RWPE2 (cell line): ENCODE data around the gene GNAT1.

Experiments
- ATAC-seq: fragments of 200-7000 bp; cut with Tn5 transposase; 3 replicates; pipeline ENCODE4 v1.9.1; 2021; ENCODE audit warnings: low read depth
- DNase-seq: peaks from one replicate; pipeline ENCODE4 v3.0.0-alpha.2; 2020; ENCODE audit warnings: low spot score
- H3K27ac ChIP-seq: fragments of 450-650 bp; 2 replicates; pipeline ENCODE4 v1.5.1; 2017; ENCODE audit warnings: mild to moderate bottlenecking; ENCODE audit not compliant: poor library complexity, severe bottlenecking
- H3K27me3 ChIP-seq: fragments of 250-450 bp; sonication (Bioruptor Pico); 2 replicates; pipeline ENCODE4 v1.5.1; 2021; ENCODE audit warnings: mild to moderate bottlenecking, moderate library complexity; ENCODE audit not compliant: insufficient read depth, poor library complexity, severe bottlenecking
- H3K36me3 ChIP-seq: fragments of 250-450 bp; sonication (Bioruptor Pico); 2 replicates; pipeline ENCODE4 v1.5.1; 2020; ENCODE audit warnings: low read depth, mild to moderate bottlenecking, moderate library complexity
- H3K4me1 ChIP-seq: fragments of 250-450 bp; sonication (Bioruptor Pico); 2 replicates; pipeline ENCODE4 v1.5.1; 2021; ENCODE audit warnings: mild to moderate bottlenecking, moderate library complexity; ENCODE audit not compliant: insufficient read depth, poor library complexity, severe bottlenecking
- H3K4me3 ChIP-seq: fragments of 250-450 bp; sonication (Bioruptor Pico); 2 replicates; pipeline ENCODE4 v1.5.1; 2021; ENCODE audit warnings: mild to moderate bottlenecking, moderate library complexity; ENCODE audit not compliant: severe bottlenecking
- H3K9me3 ChIP-seq: fragments of 250-450 bp; sonication (Bioruptor Pico); 2 replicates; pipeline ENCODE4 v1.5.1; 2021; ENCODE audit warnings: mild to moderate bottlenecking, moderate library complexity; ENCODE audit not compliant: severe bottlenecking
- TF ChIP-seq, protein P1 (sequence below): fragments of 450-650 bp; IDR thresholded peaks from one replicate; pipeline ENCODE4 v1.5.1; 2017; ENCODE audit warnings: mild to moderate bottlenecking, moderate library complexity; ENCODE audit not compliant: poor library complexity, severe bottlenecking

The GNAT1 gene

DNA sequence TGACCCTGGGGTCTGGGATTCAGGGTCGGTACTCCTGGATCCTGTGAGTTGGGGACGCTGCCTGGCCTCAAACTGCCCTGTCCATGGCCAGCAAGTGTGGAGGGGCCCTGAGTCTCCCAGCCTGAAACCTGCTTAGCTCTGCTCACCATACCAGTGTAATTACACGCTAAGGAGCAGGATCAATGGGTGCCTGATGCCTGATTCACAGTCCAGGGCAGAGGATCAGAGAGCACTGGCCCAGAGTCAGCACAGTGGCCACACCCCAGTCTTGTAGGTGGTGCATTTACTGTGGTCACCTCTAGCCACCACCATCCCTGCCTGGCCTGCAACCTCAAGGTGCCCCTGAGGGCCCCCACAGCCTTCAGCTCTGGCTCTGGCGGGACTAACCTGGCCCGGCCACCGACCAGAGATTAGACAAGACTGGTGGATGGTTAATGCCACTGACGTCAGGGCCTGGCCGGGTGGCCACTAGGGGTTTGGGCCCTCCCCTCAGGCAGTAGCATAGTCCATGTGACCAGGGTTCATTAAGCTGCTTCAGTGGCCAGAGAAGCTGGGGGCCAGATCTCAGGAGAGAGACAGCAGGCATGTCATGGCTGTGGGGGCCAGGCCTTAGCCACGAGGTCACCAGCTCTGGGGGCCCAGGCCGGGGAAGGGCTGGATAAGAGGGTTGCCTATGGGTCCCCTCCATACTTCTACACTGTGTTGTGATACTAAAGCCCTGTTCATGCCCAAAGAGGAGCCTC lies 10.3 kb downstream of the GNAT1 start:
- Histone ChIP-seq H3K27me3 (peaks cover 27% of the 10 kb centered on the region), H3K27ac (no peak overlapping the region), H3K9me3 (no peaks in the 10 kb centered on the region), H3K4me1 (no peaks in the 10 kb centered on the region), H3K36me3 (no peaks in the 10 kb centered on the region), H3K4me3 (no peak overlapping the region)
- DNase-seq: peak; percentile 55
- peak; percentile 15; the same call in 1 of the 3 replicates for ATAC-seq
- TF ChIP-seq, protein P1, sequence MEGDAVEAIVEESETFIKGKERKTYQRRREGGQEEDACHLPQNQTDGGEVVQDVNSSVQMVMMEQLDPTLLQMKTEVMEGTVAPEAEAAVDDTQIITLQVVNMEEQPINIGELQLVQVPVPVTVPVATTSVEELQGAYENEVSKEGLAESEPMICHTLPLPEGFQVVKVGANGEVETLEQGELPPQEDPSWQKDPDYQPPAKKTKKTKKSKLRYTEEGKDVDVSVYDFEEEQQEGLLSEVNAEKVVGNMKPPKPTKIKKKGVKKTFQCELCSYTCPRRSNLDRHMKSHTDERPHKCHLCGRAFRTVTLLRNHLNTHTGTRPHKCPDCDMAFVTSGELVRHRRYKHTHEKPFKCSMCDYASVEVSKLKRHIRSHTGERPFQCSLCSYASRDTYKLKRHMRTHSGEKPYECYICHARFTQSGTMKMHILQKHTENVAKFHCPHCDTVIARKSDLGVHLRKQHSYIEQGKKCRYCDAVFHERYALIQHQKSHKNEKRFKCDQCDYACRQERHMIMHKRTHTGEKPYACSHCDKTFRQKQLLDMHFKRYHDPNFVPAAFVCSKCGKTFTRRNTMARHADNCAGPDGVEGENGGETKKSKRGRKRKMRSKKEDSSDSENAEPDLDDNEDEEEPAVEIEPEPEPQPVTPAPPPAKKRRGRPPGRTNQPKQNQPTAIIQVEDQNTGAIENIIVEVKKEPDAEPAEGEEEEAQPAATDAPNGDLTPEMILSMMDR: no peak

- Histone ChIP-seq H3K27me3 (peaks cover 27% of the 10 kb centered on the region), H3K36me3 (no peaks in the 10 kb centered on the region), H3K4me1 (no peaks in the 10 kb centered on the region), H3K9me3 (no peaks in the 10 kb centered on the region), H3K27ac (no peak overlapping the region), H3K4me3 (no peak overlapping the region)
- ATAC-seq (no peak), DNase-seq (peak; percentile 58)
- TF ChIP-seq, protein P1: no peak
Measured at GRCh38 chr3:50202353-50203112, 11.1 kb downstream of the GNAT1 start.

DNA sequence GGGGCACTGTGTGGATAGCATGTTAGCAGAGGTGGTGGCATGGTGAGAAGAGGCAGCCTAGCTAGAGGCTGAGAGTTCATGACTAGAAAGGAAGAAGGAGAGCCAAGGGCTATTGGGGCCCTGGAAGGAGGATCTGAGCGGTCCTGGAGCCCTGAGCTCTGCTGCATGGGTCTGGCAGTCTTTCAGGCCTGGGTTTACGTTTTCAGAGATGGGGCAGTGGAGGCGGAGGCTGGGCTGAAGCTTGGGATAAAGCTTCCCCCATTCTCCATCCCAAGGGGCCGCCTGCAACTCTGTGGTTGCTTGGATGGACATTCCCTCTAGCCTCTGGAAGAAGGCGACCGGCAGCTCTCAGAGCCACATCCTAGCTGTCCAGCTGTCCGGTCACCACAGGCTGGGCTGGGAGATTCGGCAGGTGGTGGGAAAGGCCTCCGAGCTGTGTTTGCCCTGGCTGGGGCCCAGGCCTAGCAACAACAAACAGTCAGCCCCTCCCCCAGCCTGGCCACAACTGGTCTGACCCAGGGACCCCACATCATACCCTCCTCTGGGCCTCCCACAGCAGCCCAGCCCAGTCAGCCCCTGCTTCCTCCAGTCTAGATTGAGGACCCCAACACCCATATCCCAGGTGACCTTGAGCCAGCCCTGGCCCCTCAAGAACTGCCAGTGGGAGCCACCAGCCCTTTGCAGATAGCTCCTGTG lies 11.9 kb downstream of the GNAT1 start:
- H3K4me3 ChIP-seq: no peak overlapping the region
- H3K36me3 ChIP-seq: no peaks in the 10 kb centered on the region
- TF ChIP-seq, protein P1: no peak
- ATAC-seq (no peak), DNase-seq (no peak)
- H3K27ac ChIP-seq: no peak overlapping the region
- no peaks in the 10 kb centered on the region for H3K4me1 ChIP-seq
- H3K9me3 ChIP-seq: no peaks in the 10 kb centered on the region
- H3K27me3 ChIP-seq: peaks cover 27% of the 10 kb centered on the region

- Histone ChIP-seq H3K27ac (no peak overlapping the region), H3K9me3 (no peaks in the 10 kb centered on the region), H3K4me1 (no peaks in the 10 kb centered on the region), H3K4me3 (no peak overlapping the region), H3K36me3 (no peaks in the 10 kb centered on the region), H3K27me3 (peaks cover 27% of the 10 kb centered on the region)
- ATAC-seq (no peak), DNase-seq (no peak)
- TF ChIP-seq, protein P1: no peak
Measured at GRCh38 chr3:50203809-50204803, 12.7 kb downstream of the GNAT1 start.
